Measurements from ENCODE around the gene FCHSD1.

- TF ChIP-seq ZBTB33 (IDR thresholded peaks at IDR 0.05) (no peak), MEF2B (IDR thresholded peaks at IDR 0.05; ENCODE audit: partially characterized antibody, poor library complexity, severe bottlenecking) (no peak), ZNF207 (IDR thresholded peaks at IDR 0.05; ENCODE audit: borderline replicate concordance) (no peak), MXI1 (IDR thresholded peaks at IDR 0.05; ENCODE audit: low read depth, low read length) (no peak), POU2F2 (IDR thresholded peaks at IDR 0.05; ENCODE audit: borderline replicate concordance, low read depth, low read length) (no peak), JUND (IDR thresholded peaks at IDR 0.05; ENCODE audit: low read depth, low read length) (no peak), EZH2 (IDR thresholded peaks at IDR 0.05; ENCODE audit: borderline replicate concordance, control insufficient read depth, low read depth, low read length) (no peak), LARP7 (IDR thresholded peaks at IDR 0.05) (no peak), E2F8 (IDR thresholded peaks at IDR 0.05; ENCODE audit: low read depth, partially characterized antibody) (no peak), PML (IDR thresholded peaks at IDR 0.05; ENCODE audit: low read length) (no peak)
- TF ChIP-seq, protein P1, sequence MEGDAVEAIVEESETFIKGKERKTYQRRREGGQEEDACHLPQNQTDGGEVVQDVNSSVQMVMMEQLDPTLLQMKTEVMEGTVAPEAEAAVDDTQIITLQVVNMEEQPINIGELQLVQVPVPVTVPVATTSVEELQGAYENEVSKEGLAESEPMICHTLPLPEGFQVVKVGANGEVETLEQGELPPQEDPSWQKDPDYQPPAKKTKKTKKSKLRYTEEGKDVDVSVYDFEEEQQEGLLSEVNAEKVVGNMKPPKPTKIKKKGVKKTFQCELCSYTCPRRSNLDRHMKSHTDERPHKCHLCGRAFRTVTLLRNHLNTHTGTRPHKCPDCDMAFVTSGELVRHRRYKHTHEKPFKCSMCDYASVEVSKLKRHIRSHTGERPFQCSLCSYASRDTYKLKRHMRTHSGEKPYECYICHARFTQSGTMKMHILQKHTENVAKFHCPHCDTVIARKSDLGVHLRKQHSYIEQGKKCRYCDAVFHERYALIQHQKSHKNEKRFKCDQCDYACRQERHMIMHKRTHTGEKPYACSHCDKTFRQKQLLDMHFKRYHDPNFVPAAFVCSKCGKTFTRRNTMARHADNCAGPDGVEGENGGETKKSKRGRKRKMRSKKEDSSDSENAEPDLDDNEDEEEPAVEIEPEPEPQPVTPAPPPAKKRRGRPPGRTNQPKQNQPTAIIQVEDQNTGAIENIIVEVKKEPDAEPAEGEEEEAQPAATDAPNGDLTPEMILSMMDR (IDR thresholded peaks at IDR 0.05 in 2 of 3, conservative IDR thresholded peaks at IDR 0.05 in 1 of 3; ENCODE audit: control insufficient read depth in 2 of 3, extremely low read depth in 1 of 3, insufficient read depth in 1 of 3, low read depth in 3 of 3, low read length in 3 of 3), result no peak
- TF ChIP-seq, protein P2, sequence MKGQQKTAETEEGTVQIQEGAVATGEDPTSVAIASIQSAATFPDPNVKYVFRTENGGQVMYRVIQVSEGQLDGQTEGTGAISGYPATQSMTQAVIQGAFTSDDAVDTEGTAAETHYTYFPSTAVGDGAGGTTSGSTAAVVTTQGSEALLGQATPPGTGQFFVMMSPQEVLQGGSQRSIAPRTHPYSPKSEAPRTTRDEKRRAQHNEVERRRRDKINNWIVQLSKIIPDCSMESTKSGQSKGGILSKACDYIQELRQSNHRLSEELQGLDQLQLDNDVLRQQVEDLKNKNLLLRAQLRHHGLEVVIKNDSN (IDR thresholded peaks at IDR 0.05; ENCODE audit: borderline replicate concordance, extremely low read length, insufficient read depth, low read depth, low read length), result no peak
Observed at GRCh38 chr5:141686648-141687416, 35.6 kb upstream of the FCHSD1 start.
